ENCODE results near the gene IL17D. TPM values are rescaled to one million over a fixed set of nuclear protein-coding genes. Genes with fewer than 3 reads are reported as not detected.
"Not testable (repeated sequence)": the region's sequence is repeated elsewhere in the genome, so short reads cannot be mapped to it uniquely, and the experiment has no call there.

IL17D gene
- total and polyA plus RNA-seq, 12 donors, result 0.47 to 3.8 (median 1.4) TPM

DNA sequence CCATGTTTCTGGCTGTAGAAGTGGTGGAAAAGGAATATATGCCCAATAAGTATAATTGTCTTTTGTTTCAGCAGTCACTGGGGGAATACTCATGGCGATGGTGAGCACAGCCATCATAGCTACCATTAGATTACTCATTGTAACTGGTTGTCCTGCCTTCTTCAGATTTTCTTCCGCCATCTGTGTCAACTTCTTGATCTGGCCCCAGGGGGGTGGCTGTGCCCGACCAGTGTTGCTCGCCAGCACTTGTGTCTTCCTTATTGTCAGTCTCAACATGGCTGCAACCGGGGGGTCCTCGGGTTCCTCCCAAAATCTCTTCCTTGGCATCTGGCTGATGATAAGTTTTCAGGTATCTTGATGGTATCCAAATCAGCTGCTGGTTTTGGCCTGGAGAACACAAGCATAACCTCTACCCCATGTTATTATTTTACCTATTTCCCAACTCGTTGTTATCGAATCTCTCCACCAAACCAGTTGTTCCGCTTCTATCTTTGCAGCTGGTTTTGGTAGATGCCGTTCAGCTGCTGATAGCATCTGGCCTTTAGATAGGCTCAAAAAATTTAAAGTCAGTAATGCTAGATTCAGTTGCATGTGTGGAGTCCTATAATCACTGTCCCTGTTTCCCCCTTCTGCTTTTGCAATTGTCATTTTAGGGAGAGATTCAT lies 23.0 kb upstream of the IL17D start:
- DNase-seq, result no peak
- Histone ChIP-seq H3K27me3 (no peaks in the 10 kb centered on the region), H3K36me3 (replicated peaks in 1 of 2) (no peaks in the 10 kb centered on the region), H3K9me3 (replicated peaks in 1 of 3) (no peaks in the 10 kb centered on the region), H3K4me3 (no peak overlapping the region), H3K4me1 (replicated peaks in 1 of 2) (no peaks in the 10 kb centered on the region), H3K27ac (no peak overlapping the region)
- WGBS, 4 donors, result 95 to 97% (median 96%) methylated on average over 10 of the region's 10 CpGs
- TF ChIP-seq POLR2A (IDR thresholded peaks at IDR 0.05) (no peak), CTCF (IDR thresholded peaks at IDR 0.05) (no peak)
- intact Hi-C loops (cut with DNase I), result no loop called here

DNA sequence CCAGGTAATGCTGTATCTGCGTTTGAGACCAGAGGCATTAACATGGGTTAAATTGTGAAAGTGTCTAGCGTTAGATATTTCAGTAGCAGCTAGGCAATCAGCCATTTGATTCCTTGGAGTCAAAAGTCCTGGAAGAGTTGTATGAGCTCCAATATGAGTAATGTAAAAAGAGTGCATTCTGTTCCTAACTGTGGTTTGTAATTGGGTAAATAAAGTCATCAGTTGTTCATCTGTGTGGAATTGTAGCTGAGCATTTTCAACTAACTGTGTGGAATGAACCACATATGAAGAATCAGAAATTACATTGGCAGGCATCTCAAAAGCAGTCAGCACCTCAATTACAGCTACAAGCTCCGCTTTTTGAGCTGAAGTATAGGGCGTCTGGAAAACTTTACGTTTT lies 22.0 kb upstream of the IL17D start:
- WGBS, 4 donors, result 54 to 91% (median 79%) methylated on average over 5 of the region's 5 CpGs
- H3K9me3 ChIP-seq (replicated peaks in 1 of 3); H3K4me1 ChIP-seq (replicated peaks in 1 of 2); H3K36me3 ChIP-seq (replicated peaks in 1 of 2); H3K4me3 ChIP-seq; H3K27me3 ChIP-seq; H3K27ac ChIP-seq; intact Hi-C loops (cut with DNase I); DNase-seq: not testable (repeated sequence)

GRCh38 chr13:20682061-20682460 lies 21.4 kb upstream of the IL17D start:
- 91 to 98% (median 95%) methylated on average over 1 of the region's 1 CpG for WGBS, 4 donors

GRCh38 chr13:20684041-20684440 lies 19.5 kb upstream of the IL17D start:
- Histone ChIP-seq H3K4me3 (no peak overlapping the region), H3K27me3 (no peaks in the 10 kb centered on the region), H3K27ac (no peak overlapping the region), H3K9me3 (replicated peaks in 1 of 3) (no peaks in the 10 kb centered on the region), H3K36me3 (replicated peaks in 1 of 2) (no peaks in the 10 kb centered on the region), H3K4me1 (replicated peaks in 1 of 2) (no peaks in the 10 kb centered on the region)
- no peak for TF ChIP-seq POLR2A (IDR thresholded peaks at IDR 0.05)
- no peak for TF ChIP-seq CTCF (IDR thresholded peaks at IDR 0.05)
- 92 to 97% (median 94%) methylated on average over 4 of the region's 4 CpGs for WGBS, 4 donors
- DNase-seq, result no peak
- intact Hi-C loops (cut with DNase I), result no loop called here

More at GRCh38 chr13:20682061-20682460, 21.4 kb upstream of the IL17D start:
- H3K4me1 ChIP-seq (replicated peaks in 1 of 2), result no peaks in the 10 kb centered on the region
- no peak overlapping the region for H3K4me3 ChIP-seq
- H3K27ac ChIP-seq, result no peak overlapping the region
- TF ChIP-seq CTCF (IDR thresholded peaks at IDR 0.05), result no peak
- TF ChIP-seq POLR2A (IDR thresholded peaks at IDR 0.05), result no peak
- no peaks in the 10 kb centered on the region for H3K36me3 ChIP-seq (replicated peaks in 1 of 2)
- H3K27me3 ChIP-seq, result no peaks in the 10 kb centered on the region
- DNase-seq, result no peak
- intact Hi-C loops (cut with DNase I), result no loop called here
- H3K9me3 ChIP-seq (replicated peaks in 1 of 3), result no peaks in the 10 kb centered on the region

- 77 to 90% (median 82%) methylated on average over 17 to 18 of the region's 18 CpGs for WGBS, 4 donors
- H3K36me3 ChIP-seq (replicated peaks in 1 of 2), result no peaks in the 10 kb centered on the region
Observed at GRCh38 chr13:20684546-20684945, 19.0 kb upstream of the IL17D start.

More at GRCh38 chr13:20684546-20684945, 19.0 kb upstream of the IL17D start:
- H3K4me3 ChIP-seq, result no peak overlapping the region
- no peaks in the 10 kb centered on the region for H3K27me3 ChIP-seq
- H3K4me1 ChIP-seq (replicated peaks in 1 of 2), result no peaks in the 10 kb centered on the region
- intact Hi-C loops (cut with DNase I), result no loop called here
- no peak overlapping the region for H3K27ac ChIP-seq
- no peaks in the 10 kb centered on the region for H3K9me3 ChIP-seq (replicated peaks in 1 of 3)
- no peak for DNase-seq
- TF ChIP-seq CTCF (IDR thresholded peaks at IDR 0.05) (no peak), POLR2A (IDR thresholded peaks at IDR 0.05) (no peak)

Data from adrenal gland (tissue), 12 donors.